Central memory CD4-positive, alpha-beta T cell (primary cell): ENCODE measurements around the gene SELENBP1.

Source experiments
- DNase-seq: peaks from one replicate; pipeline ENCODE4 v3.0.0; 2022

The SELENBP1 gene

GRCh38 chr1:151343587-151343986 is 28.9 kb downstream of the SELENBP1 start:
- DNase-seq = no peak

DNA sequence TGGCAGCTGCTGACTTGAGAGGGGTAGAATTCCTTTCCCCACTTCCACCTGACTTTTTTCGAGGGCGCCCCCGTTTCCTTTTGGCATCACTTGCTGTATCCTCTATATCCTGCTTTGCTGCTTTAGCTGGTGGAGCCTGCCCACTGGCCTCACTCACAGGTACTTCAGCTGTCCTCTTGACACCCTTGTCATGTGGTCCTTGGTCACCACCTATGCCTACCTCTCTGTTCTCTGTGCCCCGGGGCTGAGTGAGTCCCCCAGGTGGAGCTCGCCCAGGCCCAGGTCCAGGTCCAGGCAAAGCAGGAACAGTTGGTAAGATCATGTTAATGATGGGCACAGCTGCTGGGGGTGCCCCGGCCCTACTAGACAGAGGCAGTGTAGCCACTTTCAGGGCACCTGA is 29.9 kb downstream of the SELENBP1 start:
- DNase-seq = no peak

GRCh38 chr1:151342021-151342420 is 30.5 kb downstream of the SELENBP1 start:
- no peak for DNase-seq

DNA sequence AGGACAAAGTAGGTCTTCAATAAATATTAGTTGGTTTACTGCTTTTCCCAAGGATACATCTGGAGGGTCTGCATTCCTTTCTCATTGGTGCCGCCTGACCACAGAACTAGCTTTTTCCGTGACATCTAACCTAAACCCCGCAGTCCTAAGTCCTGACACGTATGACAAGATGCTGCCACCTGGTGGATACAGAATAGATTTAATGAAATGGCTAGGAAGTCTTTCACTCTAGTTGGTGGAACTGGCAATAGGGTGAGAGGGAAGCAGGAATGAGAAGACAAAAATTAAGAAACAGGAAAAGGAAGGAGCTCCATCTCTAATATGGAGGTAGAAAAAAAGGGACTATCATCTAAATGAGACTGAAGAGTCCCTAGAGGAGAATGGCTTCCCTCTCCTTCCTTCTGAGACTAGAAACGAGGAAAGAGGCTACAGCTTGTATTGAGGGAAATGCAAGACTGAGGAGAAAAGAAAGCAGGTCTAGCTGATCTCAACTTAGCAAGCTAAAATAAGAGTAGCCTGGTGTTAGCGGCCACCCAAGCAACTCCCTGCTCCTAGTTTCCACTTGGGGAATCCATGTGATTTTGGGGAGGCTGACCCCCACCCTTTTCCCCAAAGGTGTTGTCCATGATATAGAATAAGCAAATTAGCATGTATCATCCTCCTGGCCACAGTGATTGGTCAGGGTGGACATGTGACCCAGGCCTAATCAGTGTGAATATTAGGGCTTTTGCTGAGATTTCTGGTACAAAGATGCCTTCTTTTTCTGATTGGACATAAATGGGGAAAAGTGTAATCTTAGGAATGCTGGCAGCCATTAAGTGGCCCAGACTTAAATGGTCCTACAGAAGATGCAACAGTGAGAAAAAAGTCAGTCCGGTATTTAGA is 31.4 kb downstream of the SELENBP1 start:
- peak; percentile 65 for DNase-seq

- DNase-seq = no peak
Measured at GRCh38 chr1:151336556-151336955, 35.9 kb downstream of the SELENBP1 start.

DNA sequence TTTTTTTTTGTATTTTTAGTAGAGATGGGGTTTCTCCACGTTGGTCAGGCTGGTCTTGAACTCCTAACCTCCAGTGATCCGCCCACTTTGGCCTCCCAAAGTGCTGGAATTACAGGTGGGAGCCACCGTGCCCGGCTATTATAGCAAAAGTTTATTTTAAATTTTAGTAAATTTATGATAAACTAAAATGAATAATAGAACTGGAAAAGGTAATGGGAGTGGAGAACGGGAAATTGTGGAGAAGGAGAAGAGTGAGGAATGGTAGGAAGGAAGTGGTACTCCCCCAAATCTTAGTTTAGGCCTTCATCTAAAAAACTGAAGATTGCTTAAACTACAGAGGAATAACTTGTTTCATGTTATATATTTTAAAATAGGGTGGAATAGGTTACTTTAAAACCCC is 37.7 kb downstream of the SELENBP1 start:
- DNase-seq = no peak

DNA sequence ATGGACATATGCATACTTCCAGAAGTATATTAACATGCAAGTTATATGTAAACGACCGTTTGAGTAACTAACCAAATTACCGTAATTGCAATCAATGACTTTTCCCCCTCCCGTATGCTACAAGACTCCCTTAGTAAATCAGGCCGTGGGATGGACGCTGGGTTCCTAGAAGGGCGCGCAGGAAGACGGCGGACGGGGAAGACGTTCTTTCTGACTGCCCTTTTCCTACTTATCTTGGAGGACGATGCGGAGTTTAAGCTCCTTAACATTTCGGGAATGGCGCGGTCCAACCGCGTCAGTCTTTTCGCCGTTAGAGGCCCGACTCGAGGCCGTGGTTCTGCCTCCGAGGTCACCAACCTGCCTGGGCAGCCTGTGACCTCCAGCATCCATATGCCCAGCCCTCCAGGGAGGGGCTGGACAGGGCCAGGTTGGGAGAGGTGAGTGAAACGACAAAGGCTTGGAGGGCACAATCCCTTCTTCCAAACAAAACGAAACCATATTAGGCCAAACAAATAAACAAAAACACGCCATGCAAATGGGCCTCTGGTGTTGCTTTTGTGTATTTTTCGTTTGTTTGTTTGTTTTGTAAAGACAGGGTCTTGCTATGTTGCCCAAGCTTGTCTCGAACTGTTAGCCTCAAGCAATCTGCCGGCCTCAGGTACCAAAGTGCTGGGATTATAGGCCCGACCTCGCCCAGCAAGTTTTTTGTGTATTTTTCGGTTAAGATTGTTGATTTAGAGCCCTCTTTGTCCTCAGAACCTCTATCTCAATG is 44.4 kb downstream of the SELENBP1 start:
- DNase-seq = no peak

DNA sequence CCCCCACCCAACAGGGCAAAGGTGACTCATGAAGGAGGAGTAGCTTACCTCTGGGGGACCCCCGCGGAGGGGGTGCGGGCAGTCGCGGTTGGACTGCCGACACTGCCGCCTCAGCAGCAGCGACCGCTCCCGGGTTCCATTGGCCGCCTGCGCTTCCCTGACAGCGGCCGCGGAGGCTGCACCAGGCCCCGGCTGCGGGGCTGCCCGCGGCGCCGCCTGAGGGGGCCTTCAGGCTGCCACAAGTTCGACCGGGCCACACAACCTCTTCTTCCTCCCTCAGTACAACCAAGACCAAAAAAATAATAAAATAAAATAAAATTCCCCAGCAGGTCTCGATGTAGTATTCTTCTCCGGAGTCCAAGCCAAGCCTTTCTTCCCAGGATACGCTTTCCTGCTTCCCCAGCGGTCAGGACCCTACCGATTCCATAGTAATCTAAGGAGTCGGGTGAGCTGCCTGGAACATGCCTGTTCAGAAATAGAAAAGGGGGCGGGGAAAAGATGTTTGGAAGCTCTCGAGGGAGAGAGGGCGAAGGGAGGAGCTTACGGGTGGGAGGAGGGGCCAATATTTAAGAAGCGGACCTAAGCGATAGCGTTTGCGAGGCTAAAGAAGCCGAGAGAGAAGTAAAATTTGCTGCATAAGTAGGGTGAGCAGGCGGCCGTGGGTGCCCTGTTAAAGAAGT is 45.1 kb downstream of the SELENBP1 start, which contains the start of gene PI4KB:
TSS of gene PI4KB (minus strand) at position 194 of the 680 bp plus-strand sequence. CDS start 10,935 bp downstream, outside the sequence.
- peak; percentile 94 for DNase-seq

- DNase-seq = no peak
Measured at GRCh38 chr1:151326619-151327222, 45.8 kb downstream of the SELENBP1 start.

GRCh38 chr1:151325646-151326429 is 46.7 kb downstream of the SELENBP1 start:
- no peak for DNase-seq

GRCh38 chr1:151325231-151325630 is 47.3 kb downstream of the SELENBP1 start:
- no peak for DNase-seq

GRCh38 chr1:151324390-151324930 is 48.0 kb downstream of the SELENBP1 start:
- no peak for DNase-seq

- no peak for DNase-seq
Measured at GRCh38 chr1:151318975-151319374, 53.5 kb downstream of the SELENBP1 start.

GRCh38 chr1:151315565-151316235 is 56.8 kb downstream of the SELENBP1 start:
- no peak for DNase-seq
